ENCODE results near the gene PLPPR4.
A peak's percentile ranks its signal among the peaks of the same experiment; 100 is the strongest.
"Not testable (repeated sequence)": the region's sequence is repeated elsewhere in the genome, so short reads cannot be mapped to it uniquely, and the experiment has no call there.

Gene PLPPR4

DNA sequence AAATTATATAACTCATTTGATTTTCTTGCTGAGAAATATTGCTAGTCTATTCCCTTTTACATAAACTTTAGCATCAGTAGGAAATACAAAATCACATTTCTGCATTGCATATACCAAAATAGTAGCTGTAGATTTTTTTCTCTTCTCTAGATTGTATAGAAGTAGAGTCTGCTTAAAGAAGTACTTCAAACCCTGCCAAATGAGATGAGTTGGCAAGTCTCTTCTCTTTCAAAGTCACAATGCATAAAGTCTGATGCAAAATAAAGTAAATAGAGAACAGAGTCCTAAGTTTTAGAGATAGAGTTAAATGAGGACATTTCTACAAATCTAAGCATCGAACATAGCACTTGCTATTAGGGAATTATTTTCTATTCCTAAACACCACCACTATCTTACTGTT lies 6.4 kb downstream of the PLPPR4 start:
- DNase-seq, result no peak

DNA sequence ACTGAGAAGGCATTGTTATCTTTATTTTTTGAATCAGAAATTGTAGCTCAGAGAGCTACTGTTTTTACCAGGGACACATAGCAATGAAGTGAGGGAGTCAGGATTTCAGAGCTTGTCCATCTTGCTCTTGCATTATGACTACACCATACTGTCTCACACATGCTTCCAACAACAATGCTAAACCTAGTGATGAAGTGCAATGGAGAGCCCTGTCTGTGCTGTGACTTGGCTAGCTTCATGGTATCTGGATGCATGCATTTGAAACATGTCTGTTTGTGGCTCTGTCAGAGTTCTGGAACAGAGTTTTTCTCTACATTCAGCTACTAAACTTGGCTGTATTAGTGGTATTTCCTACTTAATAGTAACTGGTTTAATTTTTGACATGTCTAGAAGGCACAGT lies 7.0 kb downstream of the PLPPR4 start:
- DNase-seq, result no peak

DNA sequence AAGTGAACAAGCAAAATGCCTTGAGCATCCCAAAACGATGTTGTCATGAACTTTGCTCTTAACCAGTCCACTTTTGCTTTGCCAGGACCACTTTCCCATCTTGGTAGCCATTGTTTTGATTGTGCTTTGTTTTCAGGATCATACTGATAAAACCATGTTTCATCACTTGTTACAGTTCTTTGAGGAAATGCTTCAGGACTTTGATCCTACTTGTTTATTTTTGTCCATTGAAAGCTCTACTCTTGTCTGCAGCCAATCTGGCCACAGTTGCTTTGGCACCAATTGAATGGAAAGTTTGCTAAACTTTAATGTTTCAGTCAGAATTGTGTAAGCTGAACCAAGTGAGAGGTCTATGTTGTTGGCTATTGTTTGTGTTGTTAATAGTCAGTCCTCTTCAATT lies 12.8 kb downstream of the PLPPR4 start:
- no peak for DNase-seq

DNA sequence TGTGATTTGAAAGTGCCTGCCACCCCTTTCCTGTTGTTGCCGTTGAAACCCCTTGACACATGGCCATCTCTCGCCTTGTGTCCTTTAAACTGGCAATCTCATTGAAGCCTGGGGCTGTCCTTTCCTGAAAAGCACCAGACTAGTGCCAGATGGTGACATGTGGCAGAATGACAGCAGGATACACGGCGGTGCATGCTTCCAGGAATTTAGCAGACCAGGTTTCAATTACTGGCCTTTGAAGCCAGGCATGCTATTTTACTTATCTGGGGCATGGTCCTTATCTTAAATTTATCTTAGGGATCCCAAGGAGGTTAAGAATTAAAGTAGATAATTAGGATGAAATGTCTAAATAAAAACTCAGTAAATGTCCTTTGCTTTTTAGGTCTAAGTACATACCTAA lies 15.2 kb downstream of the PLPPR4 start:
- DNase-seq, result no peak

DNA sequence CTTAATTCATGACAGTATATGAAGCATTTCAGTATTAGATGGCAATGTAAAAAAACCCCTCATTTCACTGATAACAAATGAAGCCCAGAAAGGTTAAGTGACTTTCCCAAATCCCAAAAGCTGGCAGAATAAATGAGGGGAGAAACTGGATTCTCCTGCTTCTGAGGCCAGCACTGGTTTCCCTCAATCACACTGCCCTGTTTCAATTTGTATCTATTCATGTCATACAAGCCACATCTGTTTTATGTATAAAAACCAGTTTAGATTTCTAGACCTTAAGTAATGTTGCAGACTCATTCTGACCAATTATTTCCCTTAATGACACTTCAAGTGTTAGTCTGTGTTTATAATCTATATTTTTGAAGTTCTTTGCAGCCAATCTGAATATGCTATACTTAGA lies 16.8 kb downstream of the PLPPR4 start:
- DNase-seq, result no peak

DNA sequence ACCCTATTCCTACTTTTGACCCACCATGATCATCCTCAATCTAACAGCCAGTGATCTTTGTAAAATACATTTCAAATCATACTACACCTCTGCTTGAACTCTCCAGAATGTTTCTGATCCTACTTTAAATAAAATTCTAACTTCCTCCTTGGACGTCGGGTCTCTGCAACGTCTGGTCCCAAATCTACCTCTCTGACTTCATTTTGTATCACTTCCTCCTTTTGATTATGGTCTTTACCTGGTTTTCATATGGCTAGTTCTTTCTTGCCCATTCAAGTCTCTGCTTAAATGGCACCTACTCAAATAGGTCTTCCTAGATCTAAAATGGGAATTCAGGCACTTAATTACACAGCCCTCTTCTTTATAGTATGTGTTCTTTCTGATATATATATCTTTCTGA lies 18.2 kb downstream of the PLPPR4 start:
- DNase-seq, result no peak

DNA sequence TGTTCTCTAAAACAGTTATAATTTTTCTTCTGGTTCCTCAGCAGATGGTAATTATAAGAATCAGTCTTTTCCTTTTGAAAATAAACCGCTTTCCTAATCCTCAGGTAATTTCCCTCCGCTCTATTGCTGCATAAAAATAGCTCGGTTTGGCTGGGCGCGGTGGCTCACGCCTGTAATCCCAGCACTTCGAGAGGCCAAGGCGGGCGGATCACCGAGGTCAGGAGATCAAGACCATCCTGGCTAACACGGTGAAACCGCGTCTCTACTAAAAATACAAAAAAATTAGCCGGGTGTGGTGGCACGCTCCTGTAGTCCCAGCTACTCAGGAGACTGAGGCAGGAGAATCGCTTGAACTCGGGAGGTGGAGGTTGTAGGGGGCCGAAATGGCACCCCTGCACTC lies 19.2 kb downstream of the PLPPR4 start:
- DNase-seq, result not testable (repeated sequence)

DNA sequence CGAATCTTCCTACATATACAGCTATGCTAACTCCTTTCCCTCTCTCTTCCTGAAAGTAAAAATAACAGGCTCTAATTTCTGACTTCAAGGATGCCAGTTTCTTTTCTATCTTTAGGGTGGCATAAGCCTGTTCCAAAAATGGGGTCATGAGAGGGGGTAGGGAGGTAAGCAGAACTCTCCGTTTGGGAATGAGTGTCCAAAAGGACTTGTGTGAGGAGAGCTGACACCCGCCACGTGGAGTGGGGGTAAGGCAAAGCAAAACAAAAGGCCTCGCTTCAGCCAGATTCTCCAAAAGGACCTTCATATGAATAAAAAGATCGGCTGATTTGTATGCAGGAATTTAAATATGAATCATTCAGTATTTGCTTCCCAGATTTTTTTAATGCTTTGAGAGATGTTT lies 28.6 kb downstream of the PLPPR4 start:
- no peak for DNase-seq

DNA sequence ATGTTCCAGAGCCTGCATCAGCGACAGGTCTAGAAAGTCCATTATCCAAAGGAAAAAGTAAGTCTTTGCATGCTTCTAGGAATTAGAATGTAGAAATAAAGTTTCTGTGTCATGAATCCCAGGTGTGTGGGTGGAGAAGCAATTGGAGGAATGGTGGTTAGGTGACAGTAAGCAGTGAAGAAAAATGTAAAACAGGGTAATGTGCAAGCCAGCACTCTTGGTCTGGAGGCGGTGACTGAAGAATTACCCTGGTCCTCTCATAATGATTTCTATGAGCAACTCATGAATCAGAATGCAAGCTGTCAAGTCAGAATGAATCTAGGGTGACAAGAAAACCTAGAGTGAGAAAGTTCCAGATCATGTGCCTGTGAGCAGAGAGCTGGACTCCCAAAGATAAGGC lies 33.6 kb downstream of the PLPPR4 start:
- DNase-seq, result no peak

DNA sequence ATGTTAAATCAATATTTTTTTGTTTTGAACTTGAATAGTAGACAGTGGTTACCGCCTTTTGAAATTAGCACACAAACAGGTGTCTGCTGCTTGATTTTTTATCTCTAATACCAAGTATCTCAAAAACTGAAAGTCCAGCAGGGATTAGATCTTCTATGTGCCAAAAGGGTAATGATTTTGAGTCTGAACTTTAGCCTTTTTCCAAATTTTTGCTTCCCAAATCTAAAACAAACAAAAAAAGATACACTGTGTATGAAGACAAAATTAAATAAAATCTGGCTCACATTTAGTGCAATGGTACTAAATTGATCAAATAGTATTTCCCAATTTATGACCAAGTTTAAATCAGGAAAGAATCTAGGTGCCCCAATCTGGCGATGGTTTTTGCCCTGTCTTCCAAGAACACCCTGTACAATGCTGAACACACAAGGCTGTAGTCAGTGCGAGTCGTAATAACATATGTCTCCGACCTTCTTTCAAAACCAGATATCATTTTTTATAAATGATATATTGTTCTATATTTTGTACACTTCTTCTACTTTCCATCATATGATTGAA lies 40.5 kb downstream of the PLPPR4 start:
- DNase-seq, result no peak

DNA sequence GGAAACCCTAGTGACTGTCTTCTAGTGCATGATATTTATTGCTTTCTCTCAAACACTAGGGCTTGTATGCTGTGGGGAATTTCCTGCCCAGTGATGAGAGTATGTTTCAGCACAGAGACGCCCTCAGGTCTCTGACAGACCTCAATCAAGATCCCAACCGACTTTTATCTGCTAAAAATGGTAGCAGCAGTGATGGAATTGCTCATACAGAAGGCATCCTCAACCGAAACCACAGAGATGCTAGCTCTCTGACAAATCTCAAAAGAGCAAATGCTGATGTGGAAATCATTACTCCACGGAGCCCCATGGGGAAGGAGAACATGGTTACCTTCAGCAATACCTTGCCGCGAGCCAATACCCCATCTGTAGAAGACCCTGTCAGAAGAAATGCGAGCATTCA lies 41.3 kb downstream of the PLPPR4 start:
- DNase-seq, result peak; percentile 61

DNA sequence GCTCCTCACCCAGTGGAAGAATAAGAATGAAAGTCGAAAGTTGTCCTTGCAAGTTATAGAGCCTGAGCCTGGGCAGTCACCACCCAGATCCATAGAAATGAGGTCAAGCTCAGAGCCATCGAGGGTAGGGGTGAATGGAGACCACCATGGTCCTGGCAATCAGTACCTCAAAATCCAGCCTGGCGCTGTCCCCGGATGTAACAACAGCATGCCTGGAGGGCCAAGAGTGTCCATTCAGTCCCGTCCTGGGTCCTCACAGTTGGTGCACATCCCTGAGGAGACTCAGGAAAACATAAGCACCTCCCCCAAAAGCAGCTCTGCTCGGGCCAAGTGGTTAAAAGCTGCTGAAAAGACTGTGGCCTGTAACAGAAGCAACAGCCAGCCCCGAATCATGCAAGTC lies 41.8 kb downstream of the PLPPR4 start:
- no peak for DNase-seq

DNA sequence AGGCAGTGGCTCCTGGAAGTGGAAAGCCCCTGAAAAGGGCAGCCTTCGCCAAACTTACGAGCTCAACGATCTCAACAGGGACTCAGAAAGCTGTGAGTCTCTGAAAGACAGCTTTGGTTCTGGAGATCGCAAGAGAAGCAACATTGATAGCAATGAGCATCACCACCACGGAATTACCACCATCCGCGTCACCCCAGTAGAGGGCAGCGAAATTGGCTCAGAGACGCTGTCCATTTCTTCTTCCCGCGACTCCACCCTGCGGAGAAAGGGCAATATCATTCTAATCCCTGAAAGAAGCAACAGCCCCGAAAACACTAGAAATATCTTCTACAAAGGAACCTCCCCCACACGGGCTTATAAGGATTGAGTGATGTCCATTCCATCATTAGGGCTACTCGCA lies 42.4 kb downstream of the PLPPR4 start:
- no peak for DNase-seq

DNA sequence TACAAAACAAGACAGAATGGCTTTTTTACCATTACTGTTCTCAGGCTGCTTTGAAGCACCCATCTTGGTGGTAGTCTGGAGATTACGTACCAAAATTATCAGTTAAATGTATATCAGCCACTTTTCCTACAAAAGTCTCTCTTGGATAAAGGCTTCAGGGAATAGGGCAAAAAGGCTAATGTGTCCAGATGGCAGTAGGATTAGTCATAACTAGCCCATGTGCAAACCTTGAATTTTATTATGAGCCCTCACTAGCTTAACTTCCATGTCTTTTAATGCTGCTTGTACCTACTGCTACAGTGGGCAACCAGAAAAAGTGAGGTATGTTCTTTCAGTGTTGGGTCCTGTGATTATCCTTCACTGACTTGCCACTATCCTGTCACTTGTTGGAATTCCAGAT lies 51.0 kb downstream of the PLPPR4 start:
- DNase-seq, result peak; percentile 34

DNA sequence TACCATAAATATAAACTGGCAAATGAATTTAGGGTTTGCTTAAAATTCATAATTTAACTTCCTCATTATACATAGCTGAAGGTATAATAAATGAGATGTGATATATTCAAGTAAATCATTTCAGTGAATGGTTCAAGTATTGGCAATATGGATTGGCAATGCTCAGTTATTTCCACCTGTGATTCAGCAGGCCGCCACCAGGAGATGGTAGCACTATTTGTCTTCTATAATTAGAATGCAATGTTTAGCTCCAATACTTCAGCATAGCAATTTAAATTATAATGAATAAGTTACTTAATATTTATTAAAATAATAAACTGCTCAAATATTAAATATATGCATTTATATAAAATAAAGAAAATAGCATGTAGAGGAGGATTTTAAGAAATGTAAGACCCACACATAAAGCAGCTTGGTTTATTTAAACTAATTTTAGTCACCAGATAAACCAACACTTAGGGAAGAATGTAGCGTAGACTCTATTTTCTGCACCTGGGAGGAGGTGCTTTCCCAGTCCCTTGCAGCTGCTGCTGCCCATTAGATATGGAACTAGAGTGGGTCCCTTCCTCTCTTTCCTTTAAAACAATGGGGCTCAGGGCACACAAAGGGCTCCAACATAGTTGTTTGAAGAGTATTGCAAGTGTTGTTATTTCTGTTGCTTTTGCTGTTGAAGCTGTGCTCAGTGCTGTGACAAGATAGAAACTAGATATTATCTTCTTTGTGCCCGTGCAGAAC lies 62.1 kb downstream of the PLPPR4 start:
- DNase-seq, result no peak

DNA sequence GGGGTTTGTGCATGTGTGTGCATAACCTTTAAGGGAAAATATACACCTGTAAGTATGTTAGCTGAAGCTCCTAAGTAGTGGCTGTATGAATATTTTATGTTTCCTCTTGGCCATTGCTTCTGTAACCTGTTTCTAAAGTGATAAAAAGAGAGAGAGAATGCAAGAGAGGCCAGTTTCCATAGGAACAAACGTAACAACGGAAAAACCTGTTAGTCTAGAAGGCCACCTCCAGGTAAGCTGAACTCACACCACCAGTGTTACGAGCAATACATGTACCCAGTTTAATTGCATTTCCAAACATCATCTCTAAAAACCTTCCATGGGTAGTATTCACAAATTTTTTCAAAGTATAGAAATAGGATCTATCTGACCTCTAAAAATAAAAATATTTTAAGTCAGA lies 63.1 kb downstream of the PLPPR4 start:
- no peak for DNase-seq

DNA sequence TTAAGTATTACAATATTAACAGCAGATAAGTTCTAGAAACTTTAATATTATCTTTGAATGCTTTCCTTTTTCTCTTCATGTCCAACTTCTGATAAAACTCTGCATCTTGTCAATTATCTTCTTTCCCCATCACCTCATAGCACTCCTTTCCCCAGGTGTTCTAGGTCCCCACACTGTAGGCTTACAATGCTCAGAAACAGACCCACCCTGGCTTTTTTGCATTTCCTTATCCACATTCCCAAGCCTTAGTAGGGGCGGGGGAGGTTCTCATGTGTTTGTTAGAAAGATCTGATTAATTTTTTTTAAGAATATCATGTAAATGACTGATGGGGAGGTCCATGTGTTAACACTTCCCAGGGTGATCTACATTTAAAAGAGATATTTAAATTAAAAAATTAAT lies 63.9 kb downstream of the PLPPR4 start:
- no peak for DNase-seq

DNA sequence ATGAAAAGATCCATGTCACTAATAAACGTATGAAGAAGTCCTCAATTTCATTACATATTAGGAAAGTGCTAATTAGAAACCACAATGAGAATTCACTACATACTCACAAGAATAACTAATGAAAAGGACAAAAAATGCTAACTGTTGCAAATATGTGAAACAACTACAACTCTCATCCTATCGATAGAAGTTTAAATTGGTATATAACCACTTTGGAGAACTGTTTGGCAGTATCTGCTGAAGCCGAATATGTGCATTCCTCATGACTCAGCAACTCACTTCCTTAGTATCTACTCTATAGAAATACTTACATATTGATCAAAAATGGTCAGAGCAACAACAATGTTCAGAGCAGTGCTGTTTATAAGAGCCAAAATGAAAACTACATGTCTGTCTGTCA lies 66.8 kb downstream of the PLPPR4 start:
- DNase-seq, result no peak

DNA sequence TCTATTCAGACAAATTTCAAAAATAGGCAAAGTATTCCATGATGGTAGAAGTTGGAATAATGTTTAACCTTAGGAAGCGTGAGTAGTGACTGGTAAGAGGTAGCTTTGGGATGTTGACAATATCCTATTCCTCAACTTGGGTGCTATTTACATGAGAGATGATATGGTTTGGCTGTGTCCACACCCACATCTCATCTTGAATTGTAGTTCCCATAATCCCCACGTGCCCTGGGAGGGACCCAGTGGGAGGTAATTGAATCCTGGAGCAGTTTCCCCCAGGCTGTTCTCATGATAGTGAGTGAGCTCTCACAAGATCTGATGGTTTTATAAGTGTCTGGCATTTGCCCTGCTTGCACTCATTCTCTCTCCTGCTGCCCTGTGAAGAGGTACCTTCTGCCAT lies 67.3 kb downstream of the PLPPR4 start:
- DNase-seq, result no peak

DNA sequence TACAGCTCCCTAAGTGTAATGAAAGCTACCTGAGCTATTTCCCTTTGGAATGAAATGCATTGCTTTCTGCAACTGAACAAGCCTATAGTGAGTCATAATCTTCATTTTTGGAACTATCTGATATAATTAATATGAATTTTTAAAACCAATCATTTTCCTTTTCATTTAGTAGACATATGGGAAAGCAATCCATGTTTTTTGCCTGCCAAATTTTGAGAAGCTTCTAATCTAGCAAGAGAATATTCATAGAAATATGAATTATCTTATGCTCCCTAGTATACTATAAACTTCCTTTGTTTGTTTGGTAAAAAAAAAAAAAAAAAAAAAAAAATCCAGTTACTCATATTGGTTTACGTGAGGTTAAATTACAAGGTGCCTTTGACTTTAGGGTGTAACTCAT lies 68.3 kb downstream of the PLPPR4 start:
- no peak for DNase-seq

DNA sequence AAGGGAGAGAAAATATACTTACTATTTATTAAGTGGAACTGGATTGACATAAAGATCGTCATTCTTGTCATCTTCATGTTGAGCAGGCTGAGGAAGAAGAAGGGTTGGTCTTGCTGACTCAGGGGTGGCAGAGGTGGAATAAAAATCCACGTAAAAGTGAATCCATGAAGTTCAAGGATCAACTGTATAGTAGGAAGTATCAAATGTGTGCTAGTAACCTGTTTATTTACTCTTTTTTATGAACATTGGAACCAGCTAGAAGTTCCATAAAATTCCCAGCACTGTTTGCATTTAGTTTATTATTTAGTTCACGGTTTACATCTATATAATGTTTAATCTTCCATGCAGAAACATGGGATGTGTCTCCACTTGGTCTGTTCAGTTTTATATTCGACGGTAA lies 70.7 kb downstream of the PLPPR4 start:
- no peak for DNase-seq

DNA sequence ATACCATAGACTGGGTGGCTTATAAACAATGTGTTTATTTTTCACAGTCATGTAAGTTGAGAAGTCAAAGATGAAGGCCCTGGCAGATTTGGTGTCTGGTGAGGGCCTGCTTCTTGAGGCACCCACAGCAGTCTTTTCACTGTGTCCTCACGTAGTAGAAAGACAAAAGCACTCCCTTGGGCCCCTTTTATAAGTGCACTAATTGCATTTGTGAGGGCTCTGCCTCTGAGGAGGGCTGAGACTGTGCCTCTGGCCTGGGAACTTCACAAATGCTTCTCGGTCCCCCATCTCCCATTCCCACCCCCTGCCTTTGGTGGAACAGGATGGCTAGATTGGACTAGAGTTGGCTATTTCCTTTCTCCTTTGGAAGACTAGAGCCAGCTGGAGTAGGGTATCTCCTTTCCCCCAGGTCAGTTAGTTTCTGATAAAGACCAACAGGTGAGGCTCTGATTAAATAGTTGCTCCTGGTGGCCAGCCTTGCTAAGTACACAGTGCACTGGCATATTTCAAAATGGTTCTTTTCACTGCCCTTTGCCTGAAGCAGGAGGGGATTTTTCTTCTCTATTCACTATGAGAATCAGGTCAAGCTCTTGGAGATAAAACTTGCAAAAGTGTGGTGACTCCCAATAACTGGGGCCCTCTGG lies 82.9 kb downstream of the PLPPR4 start:
- no peak for DNase-seq

DNA sequence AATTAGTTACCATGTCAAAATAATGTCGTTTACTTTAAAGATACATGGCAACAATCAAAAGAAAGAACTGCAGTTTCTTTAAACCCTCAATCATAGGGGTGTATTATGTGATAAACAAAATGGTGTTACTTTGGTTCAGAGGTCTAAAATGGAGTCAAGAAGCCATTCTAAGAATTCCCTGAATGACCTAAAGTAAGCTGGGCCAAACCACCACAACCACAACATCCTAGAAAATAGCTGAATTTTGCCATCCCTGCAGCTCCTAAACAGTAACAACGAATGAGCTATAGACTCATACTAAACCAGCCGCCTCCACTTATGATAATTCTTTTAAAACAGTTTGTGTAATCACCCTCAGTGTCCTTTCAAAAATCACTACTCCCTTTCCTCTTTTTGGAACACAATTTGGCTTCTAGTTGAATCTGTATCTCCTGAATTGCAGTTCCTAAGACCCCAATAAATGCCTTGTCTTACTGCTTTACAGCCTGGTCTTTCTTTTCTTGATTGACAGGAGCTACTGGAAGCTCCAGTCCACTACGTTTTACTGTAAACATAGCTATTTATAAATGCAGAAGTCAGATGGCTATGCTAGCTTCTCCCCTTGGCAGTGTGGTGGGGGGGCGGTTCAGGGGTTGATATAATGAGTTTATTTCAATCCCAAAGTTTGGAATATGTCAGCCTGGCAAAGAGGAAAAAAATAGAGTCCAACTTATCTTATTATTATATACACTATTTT lies 84.3 kb downstream of the PLPPR4 start:
- no peak for DNase-seq

DNA sequence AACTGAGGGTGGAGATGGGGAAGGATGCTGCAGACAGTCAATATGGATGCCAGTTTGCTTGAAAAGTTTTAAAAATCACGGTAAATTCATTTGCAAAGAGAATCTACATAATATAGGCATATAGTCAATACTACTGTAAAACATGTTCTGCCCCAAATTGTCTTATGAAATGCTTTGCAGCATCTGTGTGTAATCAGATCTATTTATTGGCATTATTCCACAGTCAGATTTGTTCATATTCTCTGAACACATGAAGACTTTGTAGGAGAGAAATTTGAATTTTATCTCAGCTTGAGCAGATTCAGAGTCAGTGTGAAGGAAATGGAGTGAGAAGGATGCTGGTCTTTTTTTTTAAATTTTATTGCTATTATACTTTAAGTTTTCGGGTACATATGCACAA lies 88.5 kb downstream of the PLPPR4 start:
- no peak for DNase-seq
